ENCODE measurements around the gene GLI3. TPM values are rescaled to one million over a fixed set of nuclear protein-coding genes. Genes with fewer than 3 reads are reported as not detected.

The GLI3 gene
- total RNA-seq, 1 experiment from 2014 or later: 45.0 TPM

- Histone ChIP-seq H3K56ac (ENCODE audit: insufficient read length, low read depth, low read length) (no peak overlapping the region), H3K9ac (ENCODE audit: extremely low read depth, insufficient read length, low read length) (no peak overlapping the region), H3K23me2 (ENCODE audit: insufficient read length, low read depth, low read length, poor library complexity, severe bottlenecking) (no peaks in the 10 kb centered on the region), H3T11ph (ENCODE audit: low read length) (no peak overlapping the region), H2BK20ac (ENCODE audit: low read depth, low read length, poor library complexity, severe bottlenecking) (no peak overlapping the region), H3K79me1 (ENCODE audit: insufficient read depth, low read depth, low read length, poor library complexity, severe bottlenecking) (peaks cover 2% of the 10 kb centered on the region), H2AK5ac (ENCODE audit: insufficient read length, low read length) (no peak overlapping the region), H2BK5ac (ENCODE audit: insufficient read length, low read length) (no peak overlapping the region), H4K20me1 (ENCODE audit: control insufficient read depth, insufficient read depth, insufficient read length) (peaks cover 2% of the 10 kb centered on the region), H3K9me3 (ENCODE audit: control insufficient read depth, low read depth, low read length) (no peaks in the 10 kb centered on the region), H3K4ac (ENCODE audit: low read depth, low read length) (no peak overlapping the region), H4K8ac (replicated peaks; ENCODE audit: insufficient read length, low read depth, low read length) (no peak overlapping the region), H2BK120ac (ENCODE audit: low read depth, low read length, poor library complexity, severe bottlenecking) (no peak overlapping the region), H3K14ac (ENCODE audit: insufficient read depth, low read length) (no peak overlapping the region), H3K18ac (ENCODE audit: insufficient read length, low read depth, low read length) (no peak overlapping the region), H2BK15ac (ENCODE audit: low read depth, low read length) (no peak overlapping the region), H3K4me2 (ENCODE audit: insufficient read depth, insufficient read length, low read length) (no peak overlapping the region), H2AFZ (ENCODE audit: low read length) (no peak overlapping the region), H4K91ac (ENCODE audit: insufficient read length, low read depth, low read length) (no peak overlapping the region), H3K4me1 (ENCODE audit: insufficient read depth, low read length) (no peaks in the 10 kb centered on the region), H3K79me2 (ENCODE audit: insufficient read depth, low read length) (no peaks in the 10 kb centered on the region), H3K23ac (ENCODE audit: insufficient read length, low read depth, low read length) (no peak overlapping the region), H3K27me3 (ENCODE audit: insufficient read depth, low read length) (peaks cover 22% of the 10 kb centered on the region), H3K27ac (ENCODE audit: insufficient read length, low read depth, low read length) (no peak overlapping the region), H4K5ac (ENCODE audit: insufficient read length, low read depth, low read length) (no peak overlapping the region), H2BK12ac (ENCODE audit: insufficient read length, low read depth, low read length) (no peak overlapping the region)
- peaks cover 33% of the 10 kb centered on the region for H3K27me3 Mint-ChIP-seq (ENCODE audit: low read depth)
- H3K9me3 Mint-ChIP-seq: no peaks in the 10 kb centered on the region
- TF ChIP-seq CTCF (conservative IDR thresholded peaks at IDR 0.05): no peak
- H3K36me3 Mint-ChIP-seq (ENCODE audit: insufficient read depth in 1 of 3, low read depth in 3 of 3): no peaks in the 10 kb centered on the region; a peak in 1 of 7 replicates
- H3K27ac Mint-ChIP-seq: no peak overlapping the region
- no peak for DNase-seq
- WGBS (ENCODE audit: extremely low coverage, insufficient read length, low lambda C conversion rate): no CpG with 5 or more reads among the region's 4 CpGs
- no peak overlapping the region for H3K4me3 Mint-ChIP-seq
- H3K4me1 Mint-ChIP-seq: peaks cover 20 to 30% of the 10 kb centered on the region in 2 experiments
Observed at GRCh38 chr7:42084263-42084662, 152.7 kb downstream of the GLI3 start.
